GM19397 (cell line): Measurements from ENCODE around the gene RNF169.
A peak's percentile ranks its signal among the peaks of the same experiment; 100 is the strongest.

ENCODE experiments used
- ATAC-seq: cut with Tn5 transposase; IDR thresholded peaks from one replicate; pipeline ENCODE4 v1.9.1; 2021; ENCODE audit warnings: mild to moderate bottlenecking, moderate library complexity; ENCODE audit not compliant: unreplicated experiment

Gene RNF169

GRCh38 chr11:74748211-74749126 is at the start of gene RNF169:
RNF169 (plus strand) TSS chr11:74748849; CDS start chr11:74748881, 32 bp downstream.
- ATAC-seq, result peak; percentile 95

DNA sequence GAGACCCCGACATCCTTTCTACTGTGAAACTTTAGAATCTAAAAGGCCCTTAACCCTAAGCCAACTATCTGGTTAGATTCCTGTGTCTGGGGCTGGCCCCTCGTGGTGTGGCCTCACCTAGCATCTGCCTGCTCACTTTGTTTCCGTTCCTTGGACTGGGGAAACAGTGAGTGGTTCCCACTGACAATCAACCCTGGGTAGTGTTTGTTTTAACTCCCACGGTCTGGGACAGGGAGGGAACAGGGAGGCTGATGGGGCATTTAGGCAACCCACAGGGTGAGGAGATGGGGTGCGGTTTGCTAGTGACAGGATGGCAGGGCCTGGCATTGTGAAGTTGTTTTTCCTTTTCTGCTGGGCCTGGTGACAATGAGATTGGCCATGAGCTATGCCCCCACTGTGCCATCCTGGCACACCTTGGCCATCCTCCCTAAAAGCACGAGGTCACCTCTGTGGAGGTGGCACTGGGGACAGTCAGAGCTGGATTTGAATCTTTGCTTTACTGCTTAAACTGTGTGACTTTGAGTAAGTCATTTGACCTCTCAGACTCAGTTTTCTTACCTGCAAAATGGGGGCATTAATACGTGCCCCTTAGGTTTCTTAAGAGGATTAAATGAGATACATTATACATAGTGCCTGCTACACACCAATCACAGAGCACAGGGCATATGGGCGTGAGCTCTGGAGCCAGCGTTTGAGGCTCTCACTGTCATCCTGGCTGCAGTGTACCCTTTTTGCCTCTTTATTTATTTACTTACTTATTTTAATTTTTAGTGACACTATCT is 48.8 kb upstream of the RNF169 start:
- no peak for ATAC-seq

- ATAC-seq, result no peak
These were observed 47.3 kb upstream of the RNF169 start for GRCh38 chr11:74701351-74701750.

DNA sequence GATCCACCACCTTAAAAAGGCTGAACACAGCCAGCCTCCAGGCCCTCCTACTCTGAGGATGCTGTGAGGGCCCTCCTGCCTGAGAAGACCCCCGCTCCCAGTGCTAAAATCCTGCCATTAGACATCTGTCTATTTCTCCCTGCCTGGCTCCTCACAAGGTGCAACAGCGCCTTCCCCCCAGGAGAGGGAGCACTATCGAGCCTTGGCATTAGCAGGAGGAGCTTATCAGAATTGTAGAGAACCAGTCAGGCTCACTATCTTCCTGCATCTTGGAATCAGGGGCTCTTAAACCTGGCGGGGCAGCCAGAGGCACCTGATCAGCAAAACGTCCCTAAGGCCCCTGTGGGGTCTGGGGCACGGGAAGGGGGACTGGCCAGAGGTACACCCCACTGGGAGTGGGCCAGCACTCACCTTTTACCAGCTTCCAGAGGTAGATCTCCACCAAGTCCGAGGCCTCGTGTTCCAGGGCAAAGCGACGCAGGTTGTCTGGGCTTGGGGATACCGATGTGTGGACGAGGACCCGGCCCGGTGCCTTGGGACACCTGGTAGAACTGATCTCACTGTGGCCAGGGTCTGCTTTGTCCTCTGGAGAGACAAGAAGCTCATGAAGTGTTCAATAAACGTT is 46.2 kb upstream of the RNF169 start:
- ATAC-seq, result no peak

- no peak for ATAC-seq
These were observed 45.4 kb upstream of the RNF169 start for GRCh38 chr11:74703211-74703610.

GRCh38 chr11:74707182-74707581 is 41.5 kb upstream of the RNF169 start:
- ATAC-seq, result no peak

- no peak for ATAC-seq
These were observed 40.8 kb upstream of the RNF169 start for GRCh38 chr11:74707602-74708510.

GRCh38 chr11:74709175-74709574 is 39.5 kb upstream of the RNF169 start:
- no peak for ATAC-seq

GRCh38 chr11:74710281-74710938 is 38.2 kb upstream of the RNF169 start:
- ATAC-seq, result no peak

GRCh38 chr11:74713686-74714085 is 35.0 kb upstream of the RNF169 start:
- no peak for ATAC-seq

DNA sequence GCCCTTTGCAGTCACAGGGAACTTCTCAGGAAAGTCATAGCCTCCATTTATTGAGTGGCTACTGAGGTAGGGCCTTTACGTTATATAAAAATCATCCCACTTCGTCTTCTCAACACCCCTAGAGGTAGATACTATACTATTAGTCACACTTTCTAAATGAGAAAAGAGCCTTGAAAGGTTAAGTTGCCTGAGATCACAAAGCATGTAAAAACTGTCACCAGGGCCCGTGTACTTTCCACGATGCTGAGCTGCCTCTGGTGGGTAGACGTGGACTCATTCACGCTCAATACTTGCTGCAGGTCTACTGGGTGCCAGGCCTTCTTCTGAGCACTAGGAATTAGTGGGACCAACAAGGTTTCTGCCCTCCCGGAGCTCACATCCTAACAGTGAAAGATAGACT is 33.7 kb upstream of the RNF169 start:
- no peak for ATAC-seq

DNA sequence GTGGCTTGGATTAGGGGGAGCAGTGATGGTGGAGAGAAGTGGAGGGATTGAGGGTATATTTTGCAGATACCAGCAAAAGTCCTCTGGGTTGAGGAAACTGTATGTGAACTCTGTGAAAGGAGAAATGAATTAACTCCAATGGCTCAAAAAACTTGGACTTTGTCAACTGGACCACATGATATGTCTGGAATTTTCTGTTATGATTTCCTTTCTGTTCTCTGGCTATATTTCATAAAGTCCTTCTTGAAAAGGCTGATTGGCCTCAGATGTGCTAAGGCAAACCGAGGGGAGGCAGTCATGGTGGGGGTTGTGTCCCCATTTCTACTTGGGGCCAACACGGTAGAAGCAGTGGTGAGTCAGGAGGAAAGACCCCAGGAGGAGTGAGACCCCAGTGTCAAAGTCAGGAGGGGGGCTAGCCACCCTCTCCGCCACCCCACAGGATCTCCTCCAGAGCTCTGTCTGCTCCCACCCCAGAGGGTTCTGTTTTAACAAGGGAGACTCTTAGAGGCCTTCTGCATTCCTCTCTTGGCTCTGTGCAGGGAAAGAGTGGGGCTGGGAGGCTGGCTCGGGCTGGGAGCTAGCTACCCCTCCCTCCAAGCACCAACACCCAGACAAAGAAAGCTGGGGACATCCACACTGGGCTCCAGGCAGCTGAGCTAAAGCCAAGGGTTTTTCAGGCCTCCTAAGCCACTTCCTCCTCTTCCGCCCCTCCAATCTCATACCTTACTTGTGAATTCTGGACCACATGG is 31.3 kb upstream of the RNF169 start:
- no peak for ATAC-seq

- ATAC-seq, result no peak
These were observed 29.6 kb upstream of the RNF169 start for GRCh38 chr11:74719011-74719410.

DNA sequence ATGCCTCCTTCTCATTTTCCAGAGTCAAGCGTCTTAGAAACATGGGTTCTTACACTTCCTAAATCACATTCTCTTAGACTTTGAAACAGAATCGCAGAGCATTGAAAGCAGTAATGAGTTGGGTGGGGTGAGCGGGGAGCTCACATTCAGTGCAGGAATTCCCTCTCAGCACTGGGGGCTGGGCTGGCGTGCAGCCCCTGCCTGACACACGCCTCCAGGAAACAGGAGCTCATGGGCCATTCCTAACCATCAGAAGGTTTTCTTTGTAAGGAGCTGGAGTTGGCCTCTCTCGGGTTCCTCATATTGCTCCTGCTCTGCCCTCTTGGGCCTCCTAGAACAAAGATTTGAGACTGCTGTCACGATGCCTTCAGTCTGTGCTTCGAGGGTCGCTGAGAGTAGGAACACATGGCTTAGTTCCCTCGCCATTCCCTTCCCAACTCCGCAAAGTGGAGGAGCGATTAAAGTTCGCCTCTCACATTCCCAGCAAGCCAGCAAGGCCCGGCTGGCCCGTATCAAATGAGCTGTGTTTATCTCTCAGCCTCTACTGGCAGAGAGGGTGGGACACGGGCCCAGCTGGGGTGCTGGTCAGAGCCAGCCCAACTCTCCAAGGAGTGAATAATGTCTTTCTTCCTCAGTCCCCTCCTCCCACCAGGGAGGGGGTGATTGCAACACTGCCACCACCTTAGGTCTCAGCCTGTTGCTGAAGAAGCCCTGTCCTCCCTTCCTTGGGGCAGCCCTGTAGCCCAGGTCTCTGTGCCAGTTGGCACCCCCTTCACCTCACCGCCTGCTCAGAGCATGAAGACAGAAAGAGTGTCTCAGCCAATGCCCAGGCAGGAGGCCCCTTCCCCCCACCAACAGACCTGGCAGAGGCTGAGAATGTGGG is 27.8 kb upstream of the RNF169 start:
- ATAC-seq, result no peak

- no peak for ATAC-seq
These were observed 27.2 kb upstream of the RNF169 start for GRCh38 chr11:74721479-74721835.

- ATAC-seq, result no peak
These were observed 25.1 kb upstream of the RNF169 start for GRCh38 chr11:74723511-74723910.

DNA sequence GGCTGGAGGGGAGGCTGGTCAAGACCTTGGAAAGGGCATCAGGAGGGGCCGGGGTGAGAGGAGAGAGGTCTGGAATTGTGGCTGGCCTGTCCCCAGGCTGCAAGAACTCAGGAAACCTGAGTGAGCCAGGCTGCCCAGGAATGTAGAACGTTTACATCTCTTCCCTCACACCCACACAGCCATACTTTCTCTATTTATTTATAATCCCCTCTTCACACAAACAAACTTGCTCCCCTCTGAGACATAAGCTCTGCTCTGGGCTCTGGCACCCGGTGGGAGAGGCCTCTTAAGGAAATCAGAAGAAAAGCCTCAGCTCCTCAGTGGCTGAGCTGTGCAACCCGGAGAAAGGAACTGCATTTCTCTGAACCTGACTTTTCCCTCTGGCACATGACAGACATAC is 22.9 kb upstream of the RNF169 start:
- ATAC-seq, result no peak

DNA sequence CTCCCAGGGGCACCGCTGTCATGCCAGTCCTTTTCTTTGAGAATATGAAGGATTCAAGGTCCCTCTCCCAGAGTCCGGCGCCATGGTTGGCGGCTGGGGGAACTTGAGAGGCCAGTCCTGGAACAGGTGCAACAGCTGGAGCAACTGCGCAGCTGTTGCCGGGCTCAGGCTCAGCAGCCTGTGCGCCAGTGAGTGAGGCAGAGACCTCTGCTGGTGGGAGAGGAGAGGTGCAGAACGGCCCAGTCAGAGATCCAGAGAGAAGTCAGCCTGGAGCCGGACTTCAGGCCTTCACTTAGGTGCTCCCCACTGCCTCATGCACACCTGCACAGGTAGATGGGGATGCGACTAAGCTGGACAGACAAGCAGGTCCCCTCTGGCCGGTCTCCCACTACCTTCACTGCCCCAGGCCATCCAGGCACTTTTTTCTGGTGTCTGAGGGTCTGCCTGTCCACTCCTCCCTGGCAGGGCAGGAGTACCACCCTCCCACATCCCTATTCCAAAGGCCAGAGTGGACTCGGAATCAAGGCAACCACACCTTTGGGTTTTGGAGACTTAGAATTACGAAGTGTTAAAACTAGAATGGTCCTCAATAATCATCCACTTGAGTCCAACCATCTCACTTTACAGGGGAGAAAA is 22.0 kb upstream of the RNF169 start:
- ATAC-seq, result peak; percentile 88
